Tongue (tissue), 2 donors: ENCODE results near the gene DPM1. TPM values are rescaled to one million over a fixed set of nuclear protein-coding genes. Genes with fewer than 3 reads are reported as not detected.

Experiments used
- DNase-seq: peaks from one replicate; pipeline ENCODE4 v3.0.0-alpha.2; 2015
- total RNA-seq: library from RNA; depleted of rRNA; stranded (reverse); fragments of >200 nt; gene quantifications from one replicate; pipeline ENCODE4 v1.2.3, GENCODE V29; 2014

The DPM1 gene
- total RNA-seq, 1 donor from 2014 or later = 73.5 TPM

DNA sequence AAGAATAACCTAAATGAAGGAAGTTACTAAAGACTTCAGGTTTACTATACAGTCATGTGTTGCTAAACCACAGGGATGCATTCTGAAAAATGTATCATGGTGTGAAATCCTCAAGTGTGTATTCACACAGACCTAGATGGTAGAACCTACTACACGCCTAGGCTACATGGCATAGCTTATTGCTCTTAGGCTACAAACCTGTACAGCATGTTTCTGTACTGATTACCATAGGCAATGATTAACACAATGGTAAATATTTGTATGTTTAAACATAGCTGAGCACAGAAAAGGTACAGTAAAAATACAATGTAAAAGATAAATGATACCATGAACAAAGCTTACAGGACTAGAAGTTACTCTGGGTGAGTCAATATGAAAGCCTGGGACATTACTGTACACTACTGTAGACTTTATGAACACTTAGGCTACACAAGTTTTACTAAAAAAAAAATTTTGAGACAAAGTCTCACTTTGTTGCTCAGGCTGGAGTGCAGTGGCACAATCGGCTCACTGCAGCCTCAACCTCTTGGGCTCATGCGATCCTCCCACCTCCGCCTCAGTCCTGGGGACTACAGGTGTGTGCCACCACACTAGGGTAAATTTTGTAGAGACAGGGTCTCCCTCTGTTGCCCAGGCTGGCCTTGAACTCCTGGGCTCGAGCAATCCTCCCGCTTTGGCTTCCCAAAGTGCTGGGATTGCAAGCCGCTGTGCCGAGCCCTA is 63.1 kb downstream of the DPM1 start:
- no peak for DNase-seq

DNA sequence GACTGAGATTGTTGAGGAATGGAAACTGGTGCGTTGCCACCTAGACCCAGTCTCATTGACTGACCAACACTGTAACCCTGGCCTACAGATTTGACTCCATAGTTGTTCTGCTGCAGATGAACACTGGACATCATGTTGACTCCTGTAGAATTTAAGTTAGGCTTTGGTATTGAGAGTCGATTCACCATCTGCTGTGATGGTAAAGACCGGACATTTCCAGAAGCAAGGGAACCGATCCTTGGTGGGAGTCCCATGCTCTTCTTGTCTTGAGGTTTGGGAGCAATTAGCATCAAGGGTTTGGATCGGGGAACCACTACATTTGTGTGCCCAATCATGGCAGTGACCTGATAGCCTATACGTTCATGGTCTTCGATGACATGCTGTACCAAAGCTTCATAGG is 64.7 kb downstream of the DPM1 start:
- no peak for DNase-seq

- DNase-seq = no peak
Observed at GRCh38 chr20:50892394-50892793, 65.9 kb downstream of the DPM1 start.

- DNase-seq = no peak
Observed at GRCh38 chr20:50891138-50891537, 67.2 kb downstream of the DPM1 start.

- DNase-seq = no peak
Observed at GRCh38 chr20:50887576-50887975, 70.8 kb downstream of the DPM1 start.

DNA sequence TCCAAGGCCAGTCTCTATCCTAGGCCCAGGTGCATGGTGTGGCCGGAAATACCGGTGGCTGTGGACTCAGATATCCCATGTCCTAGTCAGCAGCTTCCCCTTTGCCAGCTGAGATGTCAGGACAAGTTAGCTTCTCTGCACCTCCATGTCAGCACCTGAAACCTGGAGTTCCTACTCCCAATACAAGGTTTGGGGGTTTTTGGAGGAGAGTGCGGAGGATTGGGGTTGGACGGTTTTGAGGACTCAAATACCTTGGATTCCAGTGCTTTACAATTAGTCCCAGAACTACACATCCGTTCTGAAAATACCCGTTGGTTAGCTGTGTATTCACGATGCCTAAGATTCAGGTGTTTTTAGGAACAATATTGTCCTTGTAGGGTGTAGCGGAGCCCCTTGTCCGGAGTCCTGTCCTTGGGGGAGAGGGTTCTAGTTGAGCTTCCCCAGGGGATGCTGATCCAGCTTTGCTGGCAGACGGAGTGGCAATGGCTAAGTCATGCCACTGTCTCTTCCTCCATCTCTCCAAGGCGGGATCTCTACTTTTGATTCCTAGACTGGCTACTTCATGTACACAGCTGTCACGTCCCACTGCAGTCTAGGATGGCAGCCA is 72.0 kb downstream of the DPM1 start:
- DNase-seq = no peak

DNA sequence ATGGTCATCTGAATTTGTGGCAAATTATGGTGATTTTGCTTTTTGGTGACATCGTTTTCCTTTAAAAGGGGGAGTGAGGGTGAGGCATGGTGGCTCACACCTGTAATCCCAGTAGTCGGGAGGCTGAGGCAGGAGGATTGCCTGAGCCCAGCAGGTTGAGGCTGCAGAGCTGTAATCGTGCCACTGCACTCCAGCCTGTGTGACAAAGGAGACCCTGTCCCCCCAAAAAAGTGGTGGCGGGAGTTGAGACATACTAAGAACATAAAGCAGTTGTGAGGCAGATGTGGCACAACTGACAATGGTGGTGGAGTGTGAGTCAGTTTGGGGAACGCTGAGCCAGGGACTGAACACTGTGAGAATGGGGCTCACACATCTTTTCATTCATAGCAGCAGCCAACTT is 72.6 kb downstream of the DPM1 start:
- DNase-seq = no peak

DNA sequence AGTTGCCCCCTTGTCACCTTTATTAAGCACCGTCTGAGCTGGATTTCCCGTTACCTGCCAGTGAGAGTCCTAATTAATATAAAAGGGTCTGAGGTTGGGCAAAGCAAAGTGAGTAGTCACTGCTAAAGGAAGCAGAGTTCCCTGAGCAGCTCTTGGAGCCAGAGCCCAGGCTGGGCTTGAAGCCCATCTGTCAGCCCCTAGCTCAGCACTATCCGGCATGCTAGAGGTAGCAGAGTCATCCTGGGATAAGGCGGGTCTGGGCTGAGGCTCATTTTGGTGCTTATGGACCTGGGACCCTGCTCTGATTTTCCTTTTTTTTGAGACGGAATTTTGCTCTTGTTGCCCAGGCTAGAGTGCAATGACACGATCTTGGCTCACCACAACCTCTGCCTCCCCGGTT is 73.3 kb downstream of the DPM1 start:
- DNase-seq = no peak

Other genes starting within 250 kb of the DPM1 start
- gene PARD6B, start 227.0 kb downstream of the DPM1 start, total RNA-seq = 3.2 TPM
- 1.0 TPM for gene BCAS4, start 163.5 kb downstream of the DPM1 start, total RNA-seq
- 66.4 TPM for gene ADNP, start 27.1 kb downstream of the DPM1 start, total RNA-seq
- 4.7 TPM for gene MOCS3, start 286 bp upstream of the DPM1 start, total RNA-seq
- 1.3 TPM for gene KCNG1, start 64.6 kb upstream of the DPM1 start, total RNA-seq